T-helper 22 cell (primary cell): Measurements from ENCODE around the gene EOGT.

Experiments
- DNase-seq: peaks from one replicate; pipeline ENCODE4 v3.0.0-alpha.2; 2020; ENCODE audit warnings: low read depth

Gene EOGT

GRCh38 chr3:68957895-68958294 is 55.6 kb downstream of the EOGT start:
- no peak for DNase-seq

GRCh38 chr3:68953816-68954444 is 59.6 kb downstream of the EOGT start:
- no peak for DNase-seq

GRCh38 chr3:68945225-68945624 is 68.3 kb downstream of the EOGT start:
- DNase-seq, result no peak

GRCh38 chr3:68943753-68944500 is 69.6 kb downstream of the EOGT start:
- no peak for DNase-seq

- no peak for DNase-seq
Measured at GRCh38 chr3:68941055-68941454, 72.4 kb downstream of the EOGT start.

- no peak for DNase-seq
Measured at GRCh38 chr3:68936856-68937255, 76.6 kb downstream of the EOGT start.

- no peak for DNase-seq
Measured at GRCh38 chr3:68935778-68936177, 77.7 kb downstream of the EOGT start.

GRCh38 chr3:68931406-68932149 is 81.9 kb downstream of the EOGT start:
- no peak for DNase-seq
